ENCODE measurements around the gene HOXC12. TPM values are rescaled to one million over a fixed set of nuclear protein-coding genes. Genes with fewer than 3 reads are reported as not detected.
A peak's percentile ranks its signal among the peaks of the same experiment; 100 is the strongest.

HOXC12 gene
- total and polyA plus RNA-seq, 2 of the 8 experiments (the other 6 are each of a cell fraction or from before 2014, with no cell fraction given) = not detected

DNA sequence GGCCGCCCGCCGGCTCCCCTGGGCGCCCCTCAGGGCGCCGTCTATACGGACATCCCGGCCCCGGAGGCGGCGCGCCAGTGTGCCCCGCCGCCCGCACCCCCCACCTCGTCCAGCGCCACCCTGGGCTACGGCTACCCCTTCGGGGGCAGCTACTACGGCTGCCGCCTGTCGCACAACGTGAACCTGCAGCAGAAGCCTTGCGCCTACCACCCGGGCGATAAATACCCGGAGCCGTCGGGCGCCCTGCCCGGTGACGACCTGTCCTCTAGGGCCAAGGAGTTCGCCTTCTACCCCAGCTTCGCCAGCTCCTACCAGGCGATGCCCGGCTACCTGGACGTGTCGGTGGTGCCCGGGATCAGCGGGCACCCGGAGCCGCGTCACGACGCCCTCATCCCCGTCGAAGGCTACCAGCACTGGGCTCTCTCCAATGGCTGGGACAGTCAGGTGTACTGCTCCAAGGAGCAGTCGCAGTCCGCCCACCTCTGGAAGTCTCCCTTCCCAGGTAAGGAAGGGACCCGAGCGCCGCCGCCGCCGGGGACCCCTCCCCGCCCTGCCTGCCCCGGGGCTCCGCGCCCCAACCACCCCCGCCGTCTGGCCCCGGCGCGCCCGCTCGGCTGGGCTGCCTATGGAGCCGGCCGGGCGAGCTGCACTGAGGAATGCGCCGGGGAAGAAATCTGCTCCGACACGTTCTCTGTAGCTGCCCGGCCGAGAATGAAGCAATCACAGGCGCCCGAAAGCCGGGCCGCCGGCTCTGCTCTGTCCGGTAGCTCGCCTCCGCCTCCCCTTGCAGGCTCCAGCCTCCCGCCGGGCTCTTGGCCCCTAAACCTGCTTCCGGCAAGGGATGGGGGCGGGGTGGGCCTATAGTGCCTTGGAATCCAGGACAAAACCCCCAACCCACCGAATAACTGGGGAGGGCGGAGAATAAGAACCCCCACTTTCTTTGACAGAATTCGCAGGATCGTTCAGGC is 15.3 kb upstream of the HOXC12 start:
- peak overlapping the region; percentile 63; the same call in 1 of the 2 replicates for H4K8ac ChIP-seq (ENCODE audit: extremely low read depth, insufficient read depth, low read length)
- no peak overlapping the region for H3K23ac ChIP-seq (ENCODE audit: insufficient read length)
- no peaks in the 10 kb centered on the region for H3K23me2 ChIP-seq (ENCODE audit: low read depth, low read length)
- no peak overlapping the region for H2BK20ac ChIP-seq (ENCODE audit: low read length)
- H3K4me3 ChIP-seq (ENCODE audit: extremely low read depth in 1 of 4, insufficient read depth in 2 of 4, low read depth in 3 of 4, low read length in 4 of 4) = peak overlapping the region in 1 of 4 experiments; percentile 48; a peak in 2 of 8 replicates
- no peak overlapping the region for H2AK5ac ChIP-seq (ENCODE audit: low read depth, low read length)
- H3K79me2 ChIP-seq (ENCODE audit: control insufficient read depth in 1 of 2, insufficient read depth in 2 of 2, low read length in 2 of 2) = no peaks in the 10 kb centered on the region
- POLR2A ChIA-PET (ENCODE audit: partially characterized antibody) = interaction anchor here (0.9 to 3.0 kb wide), 7 partner anchors 13 to 277 kb away, joined by 3 to 12 read pairs (median 3); no protein-coding TSS in a partner anchor
- no peak overlapping the region for H3K14ac ChIP-seq (ENCODE audit: insufficient read length)
- no peak overlapping the region for H3K9ac ChIP-seq (replicated peaks in 1 of 4; ENCODE audit: extremely low read depth in 1 of 4, low read depth in 3 of 4, low read length in 3 of 4)
- no peaks in the 10 kb centered on the region for H3K9me3 ChIP-seq (ENCODE audit: insufficient read depth in 2 of 2, low read depth in 1 of 2, low read length in 1 of 2)
- H4K5ac ChIP-seq (ENCODE audit: insufficient read length, low read depth, low read length) = no peak overlapping the region
- no peak overlapping the region for H3K56ac ChIP-seq (replicated peaks; ENCODE audit: insufficient read length, low read depth, low read length)
- no peak overlapping the region for H3K4ac ChIP-seq (replicated peaks; ENCODE audit: insufficient read length, low read depth, low read length)
- no peak overlapping the region; the same call in none of the 2 replicates for H3K18ac ChIP-seq (ENCODE audit: extremely low read depth, low read length)
- 9% methylated on average over 62 of the region's 91 CpGs; no CpG with 5 or more reads in 1 of the 2 experiments for WGBS, 2 experiments (ENCODE audit: extremely low coverage in 1 of 2, insufficient coverage in 1 of 2, insufficient read length in 1 of 2, insufficient replicate concordance in 2 of 2, low coverage in 1 of 2, low lambda C conversion rate in 2 of 2, missing lambda C conversion rate in 1 of 2)
- H3K27me3 ChIP-seq (replicated peaks in 1 of 4; ENCODE audit: control insufficient read depth in 3 of 4, extremely low read depth in 1 of 4, insufficient read depth in 3 of 4, low read length in 3 of 4) = peaks cover 90 to 100% (median 97%) of the 10 kb centered on the region in 4 experiments
- FAIRE-seq (no peak), DNase-seq (ENCODE audit: low read depth in 1 of 2, low spot score in 2 of 2) (peak in 1 of 2 experiments; percentile 74)
- H2BK15ac ChIP-seq (ENCODE audit: low read length) = no peak overlapping the region
- H2BK5ac ChIP-seq (ENCODE audit: low read depth, low read length) = peak overlapping the region; percentile 35; the same call in 1 of the 2 replicates
- H4K91ac ChIP-seq (replicated peaks; ENCODE audit: insufficient read length, low read length) = no peak overlapping the region
- no peak overlapping the region for H3K27ac ChIP-seq (ENCODE audit: low read depth, low read length)
- TF ChIP-seq RNF2 (IDR thresholded peaks at IDR 0.05; ENCODE audit: borderline replicate concordance, low read depth, low read length, missing control alignments, poor library complexity, severe bottlenecking) = peak; percentile 61
- no peak for TF ChIP-seq SP1 (IDR thresholded peaks at IDR 0.05; ENCODE audit: low read depth, low read length)
- 0 out of 2 replicates have a peak, but pooled peaks have one; percentile 38 for TF ChIP-seq TCF12 (IDR thresholded peaks at IDR 0.05; ENCODE audit: low read depth, low read length)
- TF ChIP-seq EZH2 (IDR thresholded peaks at IDR 0.05; ENCODE audit: low read depth, low read length, severe bottlenecking) = peak; percentile 93
- peak; percentile 92 for TF ChIP-seq CEBPB (IDR thresholded peaks at IDR 0.05; ENCODE audit: low read depth, low read length)
- peak; percentile 95 for TF ChIP-seq SUZ12 (IDR thresholded peaks at IDR 0.05; ENCODE audit: low read length)
- no peak for TF ChIP-seq SP4 (IDR thresholded peaks at IDR 0.05; ENCODE audit: low read length)
- TF ChIP-seq KDM4A (IDR thresholded peaks at IDR 0.05; ENCODE audit: low read depth, low read length, severe bottlenecking) = peak; percentile 24
- H4K20me1 ChIP-seq (replicated peaks in 1 of 2; ENCODE audit: control insufficient read depth in 1 of 2, insufficient read depth in 2 of 2, low read length in 2 of 2) = peaks cover 12 to 25% of the 10 kb centered on the region in 2 experiments
- H2AFZ ChIP-seq (ENCODE audit: low read length) = no peak overlapping the region
- peaks cover 0 to 6% (median 0%) of the 10 kb centered on the region in 4 experiments; a peak in 1 of 8 replicates for H3K36me3 ChIP-seq (ENCODE audit: control insufficient read depth in 2 of 4, insufficient read depth in 4 of 4, low read length in 3 of 4)
- H3K79me1 ChIP-seq (ENCODE audit: low read depth, low read length) = no peaks in the 10 kb centered on the region
- peak overlapping the region; percentile 52 to 53 for H3K4me2 ChIP-seq (ENCODE audit: insufficient read depth in 1 of 2, low read depth in 2 of 2, low read length in 2 of 2)
- no peak overlapping the region for H2BK120ac ChIP-seq (replicated peaks; ENCODE audit: low read depth, low read length)
- H3K4me1 ChIP-seq (replicated peaks in 1 of 4; ENCODE audit: control insufficient read depth in 3 of 4, insufficient read depth in 4 of 4, low read length in 3 of 4) = peaks cover 0 to 6% (median 5%) of the 10 kb centered on the region in 4 experiments; a peak in 4 of 7 replicates
- CTCF ChIA-PET (ENCODE audit: partially characterized antibody) = interaction anchor here (0.6 to 2.5 kb wide), 15 partner anchors 11 to 276 kb away, joined by 3 to 9 read pairs (median 4); no protein-coding TSS in a partner anchor
- peak overlapping the region; percentile 50; the same call in 1 of the 2 replicates for H2BK12ac ChIP-seq (ENCODE audit: low read depth, low read length)

All from H1 (cell line).